HG03442 (cell line): Measurements from ENCODE around the gene MCM3AP.
"Not testable (repeated sequence)": the region's sequence is repeated elsewhere in the genome, so short reads cannot be mapped to it uniquely, and the experiment has no call there.

Experiments
- ATAC-seq: cut with Tn5 transposase; IDR thresholded peaks from one replicate; pipeline ENCODE4 v1.9.1; 2021; ENCODE audit warnings: mild to moderate bottlenecking, moderate library complexity; ENCODE audit not compliant: unreplicated experiment

The MCM3AP gene

DNA sequence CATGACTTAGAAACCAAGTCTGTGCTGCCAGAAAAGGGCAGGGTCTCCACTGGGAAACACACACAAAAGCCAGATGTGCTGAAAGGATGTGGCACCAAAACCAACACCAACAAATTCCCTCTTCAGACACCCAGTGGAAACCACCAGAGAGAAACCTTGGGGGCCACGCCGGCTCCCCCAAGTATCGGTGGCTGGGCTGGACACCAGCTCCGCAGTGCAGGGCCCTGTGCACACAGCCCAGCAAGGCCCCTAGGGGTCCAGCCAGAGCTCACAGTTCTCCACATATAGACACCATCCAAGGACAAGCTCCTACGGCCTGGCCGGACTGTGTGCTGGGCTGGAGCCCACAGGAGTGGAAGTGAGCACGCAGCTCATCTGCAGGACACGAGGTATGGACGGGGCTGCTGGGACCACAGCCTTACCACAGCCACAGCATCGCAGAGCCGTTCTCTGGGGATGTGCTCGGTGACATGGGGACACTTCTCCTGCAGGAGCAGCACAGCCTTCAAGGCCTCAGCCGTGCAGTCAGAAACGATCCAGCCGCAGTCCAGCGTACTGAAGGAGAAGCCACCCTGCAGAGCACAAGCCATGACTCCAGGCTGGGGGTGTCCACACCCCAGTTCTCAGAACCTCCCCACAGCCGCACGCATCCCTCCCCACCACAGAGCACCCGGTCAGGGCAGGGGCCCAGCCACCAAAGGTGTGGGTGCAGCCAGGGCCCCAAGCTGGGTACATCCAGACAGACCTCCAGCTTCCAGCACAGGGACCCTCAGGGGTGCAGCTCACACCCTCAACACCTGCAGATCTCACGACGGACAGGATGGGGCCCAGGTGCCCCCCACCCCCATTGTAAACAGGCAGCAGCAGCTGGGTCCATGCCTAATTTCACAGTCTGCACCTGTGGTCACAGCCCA lies 78.1 kb downstream of the MCM3AP start:
- no peak for ATAC-seq

GRCh38 chr21:46206163-46207005 lies 79.0 kb downstream of the MCM3AP start:
- no peak for ATAC-seq

DNA sequence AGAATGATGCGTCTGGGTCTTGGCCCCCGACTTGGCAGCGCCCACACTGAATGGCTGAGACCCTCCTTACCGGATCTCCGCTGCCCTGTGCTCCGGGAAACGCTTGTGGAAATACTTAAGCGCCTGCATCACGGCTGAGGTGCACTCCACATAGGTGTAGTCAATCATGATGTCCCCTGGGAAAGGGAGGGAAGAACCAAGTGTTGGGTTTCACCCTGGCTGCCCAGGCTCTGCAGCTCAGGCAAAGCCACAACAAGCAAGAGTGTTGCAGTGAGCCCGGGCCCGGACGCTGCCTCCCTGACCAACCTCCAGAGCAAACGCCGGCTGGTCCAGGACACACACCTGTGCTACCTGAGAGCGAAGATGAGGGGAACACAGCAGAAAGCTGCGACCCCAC lies 79.6 kb downstream of the MCM3AP start:
- no peak for ATAC-seq

DNA sequence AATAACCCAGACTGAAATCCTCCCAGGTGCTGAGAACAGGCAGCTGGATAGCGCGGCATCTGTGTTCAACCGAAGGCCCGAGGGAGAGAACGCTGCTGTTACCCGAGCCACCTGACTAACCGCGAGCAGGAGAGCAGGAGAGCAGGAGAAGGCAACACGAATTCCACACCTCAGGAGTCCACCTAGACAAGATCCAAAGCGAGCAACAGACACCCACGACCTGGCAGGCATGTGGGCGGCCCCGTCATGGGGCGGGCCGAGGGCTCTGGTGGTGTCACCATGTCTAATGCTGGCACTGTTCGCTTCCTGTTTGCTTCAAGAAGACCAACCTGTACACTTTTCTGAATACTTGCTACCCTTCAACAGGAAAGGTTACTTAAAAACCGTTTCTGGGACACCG lies 80.2 kb downstream of the MCM3AP start:
- ATAC-seq: no peak

GRCh38 chr21:46203203-46203600 lies 82.2 kb downstream of the MCM3AP start:
- no peak for ATAC-seq

DNA sequence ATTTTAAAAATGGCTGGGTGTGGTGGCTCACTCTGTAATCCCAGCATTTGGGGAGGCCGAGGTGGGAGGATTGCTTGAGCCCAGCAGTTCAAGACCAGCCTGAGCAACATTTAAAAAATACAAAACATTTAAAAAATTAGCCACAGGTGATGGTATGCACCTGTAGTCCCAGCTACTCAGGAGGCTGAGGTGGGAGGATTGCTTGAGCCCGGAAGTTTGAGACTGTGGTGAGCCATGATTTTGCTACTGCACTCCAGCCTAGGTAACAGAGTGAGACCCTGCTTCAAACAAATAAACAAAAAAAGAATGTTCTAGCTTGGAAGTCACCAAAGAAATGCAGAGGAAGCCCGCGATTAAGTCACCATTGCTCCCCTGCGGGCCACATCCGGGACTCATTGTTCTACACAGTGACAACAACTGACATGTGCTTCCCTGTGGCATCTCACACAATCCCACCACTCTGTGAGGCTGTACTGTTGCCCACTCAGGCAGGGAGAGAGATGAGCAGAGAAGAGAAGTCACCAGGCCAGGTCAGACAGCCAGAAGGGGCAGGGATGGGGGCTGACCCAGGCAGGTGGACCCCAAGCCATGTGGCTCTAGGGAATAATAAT lies 82.7 kb downstream of the MCM3AP start:
- ATAC-seq: no peak

DNA sequence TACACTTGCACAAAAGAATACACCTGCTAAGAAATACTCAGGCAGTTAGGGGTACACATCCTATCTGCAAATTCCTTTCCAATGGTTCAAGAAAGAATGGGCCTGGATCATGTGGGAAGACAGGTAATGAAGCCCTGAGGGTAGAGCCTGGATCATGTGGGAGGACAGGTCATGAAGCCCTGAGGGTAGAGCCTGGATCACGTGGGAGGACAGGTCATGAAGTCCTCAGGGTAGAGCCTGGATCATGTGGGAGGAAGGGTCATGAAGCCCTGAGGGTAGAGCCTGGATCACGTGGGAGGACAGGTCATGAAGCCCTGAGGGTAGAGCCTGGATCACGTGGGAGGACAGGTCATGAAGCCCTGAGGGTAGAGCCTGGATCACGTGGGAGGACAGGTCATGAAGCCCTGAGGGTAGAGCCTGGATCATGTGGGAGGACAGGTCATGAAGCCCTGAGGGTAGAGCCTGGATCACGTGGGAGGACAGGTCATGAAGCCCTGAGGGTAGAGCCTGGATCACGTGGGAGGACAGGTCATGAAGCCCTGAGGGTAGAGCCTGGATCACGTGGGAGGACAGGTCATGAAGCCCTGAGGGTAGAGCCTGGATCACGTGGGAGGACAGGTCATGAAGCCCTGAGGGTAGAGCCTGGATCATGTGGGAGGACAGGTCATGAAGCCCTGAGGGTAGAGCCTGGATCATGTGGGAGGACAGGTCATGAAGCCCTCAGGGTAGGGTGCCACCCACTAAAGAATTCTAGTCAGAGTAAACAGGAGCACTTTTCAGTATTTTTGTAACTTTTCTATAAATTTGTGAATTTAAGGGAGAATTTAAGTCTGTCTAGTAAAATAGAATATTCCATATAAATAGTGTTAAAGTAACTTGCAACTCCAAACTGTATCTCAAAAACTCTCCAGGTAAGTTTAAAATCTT lies 84.3 kb downstream of the MCM3AP start:
- not testable (repeated sequence) for ATAC-seq

DNA sequence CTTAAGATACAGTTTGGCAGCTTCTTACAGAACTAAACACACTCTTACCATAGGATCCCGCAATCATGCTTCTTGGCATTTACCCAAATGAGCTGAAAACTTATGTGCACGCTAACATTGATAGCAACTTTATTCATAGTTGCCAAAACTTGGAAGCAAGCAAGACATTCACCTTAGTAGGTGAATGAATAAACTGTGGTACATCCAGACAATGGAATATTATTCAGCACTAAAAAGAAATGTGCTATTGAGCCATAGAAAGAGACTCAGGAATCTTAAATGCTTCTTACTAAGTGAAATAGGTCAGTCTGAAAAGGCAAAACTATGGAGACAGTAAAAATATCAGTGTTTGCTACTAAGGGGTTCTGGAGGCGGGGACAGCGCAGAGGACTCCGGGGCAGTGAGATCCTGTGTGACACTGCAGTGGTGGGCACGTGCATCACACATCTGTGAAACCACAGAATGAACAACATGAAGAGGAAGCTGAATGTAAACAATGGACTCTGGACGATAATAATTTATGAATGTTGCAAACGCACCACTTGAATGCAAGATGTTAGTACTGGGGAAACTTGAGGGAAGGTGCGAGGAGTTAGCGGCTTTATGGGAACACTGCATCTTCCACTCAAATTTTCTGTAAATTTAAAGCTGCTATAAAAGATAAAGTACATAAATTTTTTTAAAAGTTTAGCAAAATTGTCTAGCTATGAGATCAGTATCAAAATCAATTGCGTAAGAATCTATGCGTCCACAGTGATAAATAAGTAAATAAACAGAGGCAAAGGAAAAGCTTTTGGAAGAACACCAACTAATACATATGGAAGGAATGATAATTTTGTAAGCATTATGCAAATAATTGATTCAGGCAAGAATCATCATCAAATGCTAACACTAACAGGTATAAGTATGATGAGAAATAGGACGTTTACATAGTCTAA lies 85.7 kb downstream of the MCM3AP start:
- ATAC-seq: no peak

DNA sequence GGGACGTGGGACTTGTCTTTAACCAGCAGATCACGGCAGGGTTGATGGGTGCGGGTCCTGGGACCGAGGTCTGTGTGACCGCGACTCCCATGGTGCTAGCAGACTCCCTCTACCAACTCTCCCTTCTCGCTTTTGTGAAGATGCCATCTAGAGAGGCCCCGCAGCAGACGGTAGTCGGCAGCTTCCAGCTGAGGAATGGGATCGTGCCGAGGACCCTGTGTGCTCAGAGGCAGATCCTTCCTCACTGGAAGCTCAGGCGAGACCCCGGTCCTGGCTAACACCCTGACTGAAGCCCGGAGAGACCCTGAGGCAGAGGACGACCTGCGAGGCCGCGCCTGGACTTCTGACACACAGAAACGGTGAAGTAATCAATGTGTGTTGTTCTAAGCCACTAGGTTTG lies 88.7 kb downstream of the MCM3AP start:
- no peak for ATAC-seq

GRCh38 chr21:46195595-46196195 lies 89.7 kb downstream of the MCM3AP start:
- no peak for ATAC-seq

GRCh38 chr21:46194374-46195334 lies 90.8 kb downstream of the MCM3AP start:
- ATAC-seq: no peak

DNA sequence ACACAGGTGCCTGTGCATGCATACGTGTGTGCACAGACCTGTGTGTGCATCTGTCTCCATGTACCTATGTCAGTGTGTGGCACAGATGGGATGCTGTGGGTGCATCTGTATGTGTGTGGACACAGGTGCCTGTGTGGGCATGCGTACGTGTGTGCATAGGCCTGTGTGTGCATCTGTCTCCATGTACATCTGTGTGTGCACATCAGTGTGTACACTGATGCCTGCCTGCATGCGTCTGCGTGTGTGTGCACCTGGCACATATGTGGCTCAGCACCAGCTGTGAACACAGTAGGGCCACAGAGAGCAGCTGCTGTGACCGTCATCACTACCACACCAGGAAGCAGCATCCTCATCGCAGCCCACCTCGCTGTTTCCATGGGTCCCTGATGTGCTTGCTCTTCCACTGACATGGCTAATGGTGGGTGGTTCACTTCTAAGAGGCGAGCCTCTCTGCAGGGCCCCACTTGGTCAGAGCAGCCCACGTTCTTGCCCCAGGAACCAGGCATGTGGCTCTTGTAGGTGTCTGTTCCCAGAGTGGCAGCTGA lies 91.5 kb downstream of the MCM3AP start:
- ATAC-seq: no peak

- no peak for ATAC-seq
These were observed 93.5 kb downstream of the MCM3AP start for GRCh38 chr21:46191686-46192575.

DNA sequence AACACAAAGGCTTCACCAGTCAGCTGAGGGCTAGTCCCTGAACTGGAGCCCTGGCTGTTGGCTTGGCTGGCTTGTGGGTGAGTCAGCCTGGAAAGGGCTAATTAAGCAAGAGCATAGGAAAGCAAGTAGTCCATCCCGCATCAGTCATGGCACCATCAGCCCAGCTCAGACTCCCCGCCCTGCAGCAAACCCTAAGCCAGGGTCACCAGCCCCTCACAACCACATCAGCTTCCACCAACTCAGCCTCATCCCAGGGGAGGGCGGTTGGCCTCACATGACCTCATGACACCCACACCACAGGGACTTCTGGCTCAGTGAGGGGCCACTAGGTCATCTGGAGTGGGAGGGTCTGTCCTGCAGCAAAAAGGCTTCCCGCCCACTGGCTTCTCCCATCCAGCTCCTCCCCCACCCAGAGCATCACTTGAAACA lies 94.1 kb downstream of the MCM3AP start:
- ATAC-seq: no peak

DNA sequence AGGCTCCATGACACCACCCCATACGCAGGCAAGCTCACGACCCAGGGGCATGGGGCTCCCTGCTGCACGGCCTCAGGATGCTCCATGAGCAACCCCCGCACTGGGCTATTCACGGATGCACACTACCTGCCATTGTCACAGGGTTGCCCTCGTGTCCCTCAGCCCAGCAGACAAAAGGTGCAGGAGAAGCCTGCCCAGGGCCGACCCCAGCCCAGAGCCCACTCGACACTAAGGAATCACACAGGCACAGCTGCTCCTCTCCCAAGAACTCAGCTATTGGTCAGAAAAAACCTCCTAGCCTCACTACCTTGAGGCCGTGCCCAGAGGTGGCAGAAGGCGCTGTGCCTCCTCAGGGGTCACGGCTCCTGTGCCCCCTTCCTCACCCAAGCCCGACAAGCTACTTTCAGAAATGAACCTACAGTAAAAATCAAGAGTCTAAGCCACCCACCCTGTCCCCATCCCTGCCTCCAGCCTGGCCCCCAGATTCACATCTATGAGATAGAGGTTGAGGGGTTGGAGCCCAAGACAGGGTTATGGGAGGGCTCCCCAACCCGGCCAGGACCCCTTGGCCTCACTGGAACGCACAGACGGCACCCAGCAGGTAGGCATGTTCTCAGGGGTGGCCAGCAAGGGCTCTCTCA lies 94.8 kb downstream of the MCM3AP start:
- no peak for ATAC-seq

- no peak for ATAC-seq
These were observed 95.4 kb downstream of the MCM3AP start for GRCh38 chr21:46189959-46190490.
